Measurements from ENCODE around the gene ADGRV1. TPM values are rescaled to one million over a fixed set of nuclear protein-coding genes. Genes with fewer than 3 reads are reported as not detected.

The ADGRV1 gene
- total and polyA plus RNA-seq, 9 of the 15 experiments (the other 6 are each of a cell fraction or from before 2014, with no cell fraction given), result 21.7 to 156 (median 58.2) TPM

DNA sequence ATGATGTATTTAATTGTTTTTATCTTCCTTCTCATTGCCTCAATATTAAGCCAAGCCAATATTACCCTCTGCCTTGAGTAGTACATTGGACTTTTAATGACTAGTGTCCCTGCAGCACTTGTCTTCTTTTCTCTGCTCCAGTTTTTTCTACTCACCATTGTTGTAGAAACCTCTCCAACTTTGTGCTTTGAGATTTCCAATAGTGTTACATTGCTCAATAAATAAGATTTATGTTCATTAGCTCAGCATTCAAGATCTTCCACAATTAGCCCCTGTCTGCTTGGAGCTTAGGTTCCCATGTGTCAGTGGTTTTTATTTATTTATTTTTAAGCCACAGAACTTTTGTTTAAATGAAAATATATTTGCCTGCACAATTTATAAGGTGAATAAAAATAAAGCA, 145.3 kb downstream of the ADGRV1 start:
- H3K4me3 ChIP-seq, result no peak overlapping the region
- no peak overlapping the region for H3K4me2 ChIP-seq (ENCODE audit: insufficient read depth, low read length)
- ATAC-seq (no peak), FAIRE-seq (no peak), DNase-seq (ENCODE audit: extremely low read depth in 1 of 4, low spot score in 3 of 4) (no peak)
- no peaks in the 10 kb centered on the region for H3K9me3 ChIP-seq (replicated peaks; ENCODE audit: control insufficient read depth, insufficient read depth, low read depth, low read length)
- ChIA-PET POLR2A (no interaction called here), CTCF (ENCODE audit: low intra/inter-chr PET ratio) (no interaction called here)
- no peaks in the 10 kb centered on the region for H3K4me1 ChIP-seq (replicated peaks in 1 of 2; ENCODE audit: control insufficient read depth in 2 of 2, insufficient read depth in 2 of 2, low read length in 2 of 2)
- no peaks in the 10 kb centered on the region for H4K20me1 ChIP-seq (replicated peaks; ENCODE audit: control insufficient read depth, insufficient read depth, low read length)
- intact Hi-C loops (cut with micrococcal nuclease), result loop anchor here (10.0 kb wide), 1 partner anchor 259 kb away; no protein-coding TSS in a partner anchor
- H3K79me2 ChIP-seq (ENCODE audit: control insufficient read depth, insufficient read depth, low read length), result no peaks in the 10 kb centered on the region
- no peaks in the 10 kb centered on the region for H3K27me3 ChIP-seq (ENCODE audit: control insufficient read depth in 2 of 2, insufficient read depth in 2 of 2, low read length in 2 of 2)
- no TSS peak for BruUV-seq (replicated peaks)
- no peak overlapping the region for H3K27ac ChIP-seq (ENCODE audit: extremely low read depth, low read depth, low read length)
- in situ Hi-C loops (cut with MboI), result no loop called here
- no peak overlapping the region for H2AFZ ChIP-seq (ENCODE audit: low read depth, low read length)
- H3K36me3 ChIP-seq (ENCODE audit: control insufficient read depth, insufficient read depth, low read length), result peaks cover 79% of the 10 kb centered on the region
- H3K9ac ChIP-seq (ENCODE audit: insufficient read depth in 1 of 2, low read depth in 2 of 2, low read length in 2 of 2), result no peak overlapping the region
- H3K9me1 ChIP-seq (ENCODE audit: control insufficient read depth, insufficient read depth, low read length), result no peaks in the 10 kb centered on the region
- TF ChIP-seq DMBX1 (CRISPR knock-in tag; IDR thresholded peaks at IDR 0.05; ENCODE audit: borderline replicate concordance) (no peak), EP400 (IDR thresholded peaks at IDR 0.05) (no peak), ZNF253 (CRISPR knock-in tag; conservative IDR thresholded peaks at IDR 0.05) (no peak), POLR3G (IDR thresholded peaks at IDR 0.05; ENCODE audit: extremely low read depth, insufficient read length, insufficient replicate concordance) (no peak), NR2F6 (CRISPR knock-in tag; IDR thresholded peaks at IDR 0.05) (no peak), PHB (CRISPR knock-in tag; IDR thresholded peaks at IDR 0.05) (no peak), YY1 (IDR thresholded peaks at IDR 0.05; ENCODE audit: borderline replicate concordance in 1 of 3, control insufficient read depth in 1 of 3, extremely low read depth in 1 of 3, insufficient read depth in 3 of 3, insufficient read length in 1 of 3, insufficient replicate concordance in 2 of 3, low read depth in 1 of 3, low read length in 2 of 3) (no peak), MEF2D (tag; conservative IDR thresholded peaks at IDR 0.05; ENCODE audit: low read depth) (no peak), HDGF (IDR thresholded peaks at IDR 0.05) (no peak), HEY1 (CRISPR knock-in tag; IDR thresholded peaks at IDR 0.05; ENCODE audit: borderline replicate concordance) (no peak), NR2C1 (IDR thresholded peaks at IDR 0.05) (no peak), NR2C1 (tag; IDR thresholded peaks at IDR 0.05) (no peak), IRF2 (CRISPR knock-in tag; IDR thresholded peaks at IDR 0.05) (no peak)
- TF ChIP-seq, protein P1, sequence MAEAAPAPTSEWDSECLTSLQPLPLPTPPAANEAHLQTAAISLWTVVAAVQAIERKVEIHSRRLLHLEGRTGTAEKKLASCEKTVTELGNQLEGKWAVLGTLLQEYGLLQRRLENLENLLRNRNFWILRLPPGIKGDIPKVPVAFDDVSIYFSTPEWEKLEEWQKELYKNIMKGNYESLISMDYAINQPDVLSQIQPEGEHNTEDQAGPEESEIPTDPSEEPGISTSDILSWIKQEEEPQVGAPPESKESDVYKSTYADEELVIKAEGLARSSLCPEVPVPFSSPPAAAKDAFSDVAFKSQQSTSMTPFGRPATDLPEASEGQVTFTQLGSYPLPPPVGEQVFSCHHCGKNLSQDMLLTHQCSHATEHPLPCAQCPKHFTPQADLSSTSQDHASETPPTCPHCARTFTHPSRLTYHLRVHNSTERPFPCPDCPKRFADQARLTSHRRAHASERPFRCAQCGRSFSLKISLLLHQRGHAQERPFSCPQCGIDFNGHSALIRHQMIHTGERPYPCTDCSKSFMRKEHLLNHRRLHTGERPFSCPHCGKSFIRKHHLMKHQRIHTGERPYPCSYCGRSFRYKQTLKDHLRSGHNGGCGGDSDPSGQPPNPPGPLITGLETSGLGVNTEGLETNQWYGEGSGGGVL (CRISPR knock-in tag; IDR thresholded peaks at IDR 0.05), result no peak
- TF ChIP-seq, protein P2, sequence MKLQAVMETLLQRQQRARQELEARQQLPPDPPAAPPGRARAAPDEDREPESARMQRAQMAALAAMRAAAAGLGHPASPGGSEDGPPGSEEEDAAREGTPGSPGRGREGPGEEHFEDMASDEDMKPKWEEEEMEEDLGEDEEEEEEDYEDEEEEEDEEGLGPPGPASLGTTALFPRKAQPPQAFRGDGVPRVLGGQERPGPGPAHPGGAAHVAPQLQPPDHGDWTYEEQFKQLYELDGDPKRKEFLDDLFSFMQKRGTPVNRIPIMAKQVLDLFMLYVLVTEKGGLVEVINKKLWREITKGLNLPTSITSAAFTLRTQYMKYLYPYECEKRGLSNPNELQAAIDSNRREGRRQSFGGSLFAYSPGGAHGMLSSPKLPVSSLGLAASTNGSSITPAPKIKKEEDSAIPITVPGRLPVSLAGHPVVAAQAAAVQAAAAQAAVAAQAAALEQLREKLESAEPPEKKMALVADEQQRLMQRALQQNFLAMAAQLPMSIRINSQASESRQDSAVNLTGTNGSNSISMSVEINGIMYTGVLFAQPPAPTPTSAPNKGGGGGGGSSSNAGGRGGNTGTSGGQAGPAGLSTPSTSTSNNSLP (IDR thresholded peaks at IDR 0.05; ENCODE audit: borderline replicate concordance, low read depth, low read length), result no peak
- TF ChIP-seq, protein P3, sequence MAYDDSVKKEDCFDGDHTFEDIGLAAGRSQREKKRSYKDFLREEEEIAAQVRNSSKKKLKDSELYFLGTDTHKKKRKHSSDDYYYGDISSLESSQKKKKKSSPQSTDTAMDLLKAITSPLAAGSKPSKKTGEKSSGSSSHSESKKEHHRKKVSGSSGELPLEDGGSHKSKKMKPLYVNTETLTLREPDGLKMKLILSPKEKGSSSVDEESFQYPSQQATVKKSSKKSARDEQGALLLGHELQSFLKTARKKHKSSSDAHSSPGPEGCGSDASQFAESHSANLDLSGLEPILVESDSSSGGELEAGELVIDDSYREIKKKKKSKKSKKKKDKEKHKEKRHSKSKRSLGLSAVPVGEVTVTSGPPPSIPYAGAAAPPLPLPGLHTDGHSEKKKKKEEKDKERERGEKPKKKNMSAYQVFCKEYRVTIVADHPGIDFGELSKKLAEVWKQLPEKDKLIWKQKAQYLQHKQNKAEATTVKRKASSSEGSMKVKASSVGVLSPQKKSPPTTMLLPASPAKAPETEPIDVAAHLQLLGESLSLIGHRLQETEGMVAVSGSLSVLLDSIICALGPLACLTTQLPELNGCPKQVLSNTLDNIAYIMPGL (CRISPR knock-in tag; IDR thresholded peaks at IDR 0.05), result no peak
- TF ChIP-seq, protein P4, sequence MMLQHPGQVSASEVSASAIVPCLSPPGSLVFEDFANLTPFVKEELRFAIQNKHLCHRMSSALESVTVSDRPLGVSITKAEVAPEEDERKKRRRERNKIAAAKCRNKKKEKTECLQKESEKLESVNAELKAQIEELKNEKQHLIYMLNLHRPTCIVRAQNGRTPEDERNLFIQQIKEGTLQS (IDR thresholded peaks at IDR 0.05), result no peak
- TF ChIP-seq, protein P4 (CRISPR knock-in tag; conservative IDR thresholded peaks at IDR 0.05), result no peak

All from K562 (cell line).